GM23338 (cell line): ENCODE data around the gene POLR3F. TPM values are rescaled to one million over a fixed set of nuclear protein-coding genes. Genes with fewer than 3 reads are reported as not detected.

Experiments
- ATAC-seq: fragments of 200-7000 bp; cut with Tn5 transposase; 3 replicates; pipeline ENCODE4 v1.9.1; 2020
- DNase-seq: peaks from one replicate; pipeline ENCODE4 v3.0.0-alpha.2; 2015; ENCODE audit warnings: low spot score
- H2AFZ ChIP-seq: fragments of 200-600 bp; sonication (generic); 2 replicates; pipeline ENCODE4 v1.8.0; 2016; ENCODE audit warnings: antibody characterized with exemption, mild to moderate bottlenecking, moderate library complexity
- H3F3A ChIP-seq: fragments of 200-600 bp; sonication (generic); replicated peaks from 2 replicates; pipeline ENCODE4 v1.8.0; 2017; ENCODE audit warnings: antibody characterized with exemption, mixed run types, low read depth
- H3K27ac ChIP-seq: fragments of 200-600 bp; sonication (generic); 2 replicates; pipeline ENCODE4 v1.6.1; 2016; ENCODE audit warnings: low read depth
- H3K27me3 ChIP-seq: fragments of 200-600 bp; sonication (generic); 2 replicates; pipeline ENCODE4 v1.8.0; 2016; ENCODE audit warnings: mild to moderate bottlenecking, mixed run types, moderate library complexity; ENCODE audit not compliant: insufficient read depth
- H3K36me3 ChIP-seq: fragments of 200-600 bp; sonication (generic); 2 replicates; pipeline ENCODE4 v1.8.0; 2016; ENCODE audit warnings: mild to moderate bottlenecking; ENCODE audit not compliant: insufficient read depth
- H3K4me1 ChIP-seq: fragments of 200-600 bp; sonication (generic); 2 replicates; pipeline ENCODE4 v1.8.0; 2016; ENCODE audit warnings: mild to moderate bottlenecking, moderate library complexity; ENCODE audit not compliant: insufficient read depth
- H3K4me2 ChIP-seq: fragments of 200-600 bp; sonication (generic); 2 replicates; pipeline ENCODE4 v1.7.1; 2017; ENCODE audit warnings: mixed run types
- H3K4me3 ChIP-seq: fragments of 200-600 bp; sonication (generic); 2 replicates; pipeline ENCODE4 v1.6.1; 2016; ENCODE audit warnings: mixed run types
- H3K79me2 ChIP-seq: fragments of 200-600 bp; sonication (generic); replicated peaks from 2 replicates; pipeline ENCODE4 v1.8.0; 2017; ENCODE audit warnings: mild to moderate bottlenecking; ENCODE audit not compliant: insufficient read depth
- H3K9me2 ChIP-seq: fragments of 200-600 bp; sonication (generic); 2 replicates; pipeline ENCODE4 v1.8.0; 2017; ENCODE audit not compliant: insufficient read depth
- H4K20me1 ChIP-seq: fragments of 200-600 bp; sonication (generic); replicated peaks from 2 replicates; pipeline ENCODE4 v1.8.0; 2017; ENCODE audit warnings: mild to moderate bottlenecking; ENCODE audit not compliant: insufficient read depth
- H3K27ac Mint-ChIP-seq: 2 replicates; pipeline ENCODE4 v1.8.0; 2020; ENCODE audit warnings: inconsistent platforms, mild to moderate bottlenecking, moderate library complexity, mixed read lengths
- H3K27me3 Mint-ChIP-seq: 3 replicates; pipeline ENCODE4 v1.8.0; 2022; ENCODE audit warnings: low read depth, mild to moderate bottlenecking, moderate library complexity, mixed read lengths, inconsistent platforms; ENCODE audit not compliant: insufficient read depth, poor library complexity
- H3K36me3 Mint-ChIP-seq: 3 replicates; pipeline ENCODE4 v1.8.0; 2021; ENCODE audit warnings: low read depth, mild to moderate bottlenecking, inconsistent platforms, moderate library complexity, mixed read lengths
- H3K4me1 Mint-ChIP-seq: 3 replicates; pipeline ENCODE4 v1.8.0; 2020; ENCODE audit warnings: mild to moderate bottlenecking, inconsistent platforms, mixed read lengths
- H3K4me3 Mint-ChIP-seq: 3 replicates; pipeline ENCODE4 v1.8.0; 2021; ENCODE audit warnings: moderate library complexity, mild to moderate bottlenecking, inconsistent platforms, mixed read lengths
- H3K9me3 Mint-ChIP-seq: 3 replicates; pipeline ENCODE4 v1.8.0; 2020; ENCODE audit warnings: moderate library complexity, mild to moderate bottlenecking, inconsistent platforms, mixed read lengths
- CREB1 ChIP-seq: fragments of 250-450 bp; sonication (Bioruptor Pico); IDR thresholded peaks from 2 replicates; pipeline ENCODE4 v1.5.0; 2020; ENCODE audit warnings: low read depth, mild to moderate bottlenecking, moderate library complexity
- CTCF ChIP-seq, 2 experiments: fragments of 200-600 bp in 1 of 2; sonication (generic) in 1 of 2; conservative IDR thresholded peaks; 2 replicates each; pipeline versions ENCODE4 v1.5.1 to v1.6.1; 2016 to 2017; ENCODE audit warnings: antibody characterized with exemption in 2 of 2, low read depth in 2 of 2, mild to moderate bottlenecking in 2 of 2, moderate library complexity in 1 of 2
- EZH2 ChIP-seq: fragments of 200-600 bp; sonication (generic); IDR thresholded peaks from one replicate; pipeline ENCODE4 v1.8.0; 2017; ENCODE audit warnings: antibody characterized with exemption, mild to moderate bottlenecking, low read depth; ENCODE audit not compliant: unreplicated experiment
- EZH2phosphoT487 ChIP-seq: fragments of 200-600 bp; sonication (generic); IDR thresholded peaks from one replicate; pipeline ENCODE4 v1.8.1; 2018; ENCODE audit warnings: antibody characterized with exemption; ENCODE audit not compliant: unreplicated experiment
- JUNB ChIP-seq: IDR thresholded peaks from one replicate; pipeline ENCODE4 v1.6.1; 2016; ENCODE audit warnings: antibody characterized with exemption; ENCODE audit not compliant: unreplicated experiment
- NANOG ChIP-seq: IDR thresholded peaks from 2 replicates; pipeline ENCODE4 v1.6.1; 2016; ENCODE audit warnings: antibody characterized with exemption, borderline replicate concordance
- POLR2AphosphoS5 ChIP-seq: IDR thresholded peaks from 2 replicates; pipeline ENCODE4 v1.6.1; 2016; ENCODE audit warnings: antibody characterized with exemption, low read depth
- STAT1 ChIP-seq: IDR thresholded peaks from one replicate; pipeline ENCODE4 v1.6.1; 2016; ENCODE audit warnings: antibody characterized with exemption; ENCODE audit not compliant: unreplicated experiment
- ZNF114 ChIP-seq: fragments of 250-450 bp; sonication (Bioruptor Pico); IDR thresholded peaks from 2 replicates; pipeline ENCODE4 v1.5.0; 2020; ENCODE audit warnings: mild to moderate bottlenecking, moderate library complexity
- ZNF331 ChIP-seq: fragments of 250-450 bp; sonication (Bioruptor Pico); IDR thresholded peaks from 2 replicates; pipeline ENCODE4 v1.5.0; 2020; ENCODE audit warnings: low read depth, mild to moderate bottlenecking, moderate library complexity
- ZNF462 ChIP-seq: fragments of 250-450 bp; sonication (Bioruptor Pico); IDR thresholded peaks from 2 replicates; pipeline ENCODE4 v1.5.0; 2020; ENCODE audit warnings: mild to moderate bottlenecking, moderate library complexity
- polyA plus RNA-seq: library from polyadenylated mRNA; unstranded; fragments of >200 nt; fragmentation: Nextera tagmentation; extraction: Ambion mirVana; gene quantifications from 2 replicates; pipeline ENCODE4 v1.2.1, GENCODE V29; 2016
- total RNA-seq: library from RNA; depleted of rRNA; stranded (reverse); fragments of >200 nt; shearing (Covaris generic); gene quantifications from 2 replicates; pipeline ENCODE4 v1.2.3, GENCODE V29; 2014
- TF ChIP-seq, protein P1 (sequence below): IDR thresholded peaks from 2 replicates; pipeline ENCODE4 v1.6.1; 2016; ENCODE audit warnings: antibody characterized with exemption
- TF ChIP-seq, protein P2 (sequence below): IDR thresholded peaks from one replicate; pipeline ENCODE4 v1.6.1; 2018; ENCODE audit warnings: antibody characterized with exemption; ENCODE audit not compliant: unreplicated experiment

Gene POLR3F
- total and polyA plus RNA-seq, 2 experiments from 2014 or later: 11.0 to 30.6 TPM

- Mint-ChIP-seq H3K4me3 (no peak overlapping the region), H3K36me3 (peaks cover 37% of the 10 kb centered on the region), H3K9me3 (no peaks in the 10 kb centered on the region), H3K27ac (no peak overlapping the region), H3K27me3 (no peaks in the 10 kb centered on the region), H3K4me1 (no peaks in the 10 kb centered on the region)
- no peaks in the 10 kb centered on the region for H3F3A ChIP-seq
- no peaks in the 10 kb centered on the region for H3K27me3 ChIP-seq
- H3K27ac ChIP-seq: no peak overlapping the region
- H3K79me2 ChIP-seq: no peaks in the 10 kb centered on the region
- peaks cover 5% of the 10 kb centered on the region; the same call in 1 of the 2 replicates for H4K20me1 ChIP-seq
- TF ChIP-seq NANOG: no peak
- TF ChIP-seq JUNB: no peak
- no peak for TF ChIP-seq ZNF462 (CRISPR knock-in tag)
- TF ChIP-seq ZNF114: no peak
- TF ChIP-seq EZH2: no peak
- TF ChIP-seq ZNF331: no peak
- TF ChIP-seq, protein P1, sequence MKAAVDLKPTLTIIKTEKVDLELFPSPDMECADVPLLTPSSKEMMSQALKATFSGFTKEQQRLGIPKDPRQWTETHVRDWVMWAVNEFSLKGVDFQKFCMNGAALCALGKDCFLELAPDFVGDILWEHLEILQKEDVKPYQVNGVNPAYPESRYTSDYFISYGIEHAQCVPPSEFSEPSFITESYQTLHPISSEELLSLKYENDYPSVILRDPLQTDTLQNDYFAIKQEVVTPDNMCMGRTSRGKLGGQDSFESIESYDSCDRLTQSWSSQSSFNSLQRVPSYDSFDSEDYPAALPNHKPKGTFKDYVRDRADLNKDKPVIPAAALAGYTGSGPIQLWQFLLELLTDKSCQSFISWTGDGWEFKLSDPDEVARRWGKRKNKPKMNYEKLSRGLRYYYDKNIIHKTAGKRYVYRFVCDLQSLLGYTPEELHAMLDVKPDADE: no peak
- no peak for TF ChIP-seq CREB1
- TF ChIP-seq EZH2phosphoT487: no peak
- TF ChIP-seq, protein P2, sequence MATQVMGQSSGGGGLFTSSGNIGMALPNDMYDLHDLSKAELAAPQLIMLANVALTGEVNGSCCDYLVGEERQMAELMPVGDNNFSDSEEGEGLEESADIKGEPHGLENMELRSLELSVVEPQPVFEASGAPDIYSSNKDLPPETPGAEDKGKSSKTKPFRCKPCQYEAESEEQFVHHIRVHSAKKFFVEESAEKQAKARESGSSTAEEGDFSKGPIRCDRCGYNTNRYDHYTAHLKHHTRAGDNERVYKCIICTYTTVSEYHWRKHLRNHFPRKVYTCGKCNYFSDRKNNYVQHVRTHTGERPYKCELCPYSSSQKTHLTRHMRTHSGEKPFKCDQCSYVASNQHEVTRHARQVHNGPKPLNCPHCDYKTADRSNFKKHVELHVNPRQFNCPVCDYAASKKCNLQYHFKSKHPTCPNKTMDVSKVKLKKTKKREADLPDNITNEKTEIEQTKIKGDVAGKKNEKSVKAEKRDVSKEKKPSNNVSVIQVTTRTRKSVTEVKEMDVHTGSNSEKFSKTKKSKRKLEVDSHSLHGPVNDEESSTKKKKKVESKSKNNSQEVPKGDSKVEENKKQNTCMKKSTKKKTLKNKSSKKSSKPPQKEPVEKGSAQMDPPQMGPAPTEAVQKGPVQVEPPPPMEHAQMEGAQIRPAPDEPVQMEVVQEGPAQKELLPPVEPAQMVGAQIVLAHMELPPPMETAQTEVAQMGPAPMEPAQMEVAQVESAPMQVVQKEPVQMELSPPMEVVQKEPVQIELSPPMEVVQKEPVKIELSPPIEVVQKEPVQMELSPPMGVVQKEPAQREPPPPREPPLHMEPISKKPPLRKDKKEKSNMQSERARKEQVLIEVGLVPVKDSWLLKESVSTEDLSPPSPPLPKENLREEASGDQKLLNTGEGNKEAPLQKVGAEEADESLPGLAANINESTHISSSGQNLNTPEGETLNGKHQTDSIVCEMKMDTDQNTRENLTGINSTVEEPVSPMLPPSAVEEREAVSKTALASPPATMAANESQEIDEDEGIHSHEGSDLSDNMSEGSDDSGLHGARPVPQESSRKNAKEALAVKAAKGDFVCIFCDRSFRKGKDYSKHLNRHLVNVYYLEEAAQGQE: no peak
- TF ChIP-seq POLR2AphosphoS5: no peak
- no peak for TF ChIP-seq STAT1
- TF ChIP-seq CTCF (conservative IDR thresholded peaks at IDR 0.05; ENCODE audit: low read depth in 2 of 2): no peak
- H3K4me2 ChIP-seq: no peak overlapping the region
- H3K9me2 ChIP-seq: no peaks in the 10 kb centered on the region
- no peak overlapping the region for H3K4me3 ChIP-seq
- no peaks in the 10 kb centered on the region for H3K4me1 ChIP-seq
- DNase-seq (no peak), ATAC-seq (no peak)
- no peak overlapping the region for H2AFZ ChIP-seq
- peaks cover 34% of the 10 kb centered on the region for H3K36me3 ChIP-seq
These were observed 21.1 kb downstream of the POLR3F start for GRCh38 chr20:18488301-18488700.
